Measurements from ENCODE around the gene COA8.

COA8 gene

GRCh38 chr14:103625356-103626095 is 62.8 kb downstream of the COA8 start:
- no peak for DNase-seq (ENCODE audit: low read depth)

DNA sequence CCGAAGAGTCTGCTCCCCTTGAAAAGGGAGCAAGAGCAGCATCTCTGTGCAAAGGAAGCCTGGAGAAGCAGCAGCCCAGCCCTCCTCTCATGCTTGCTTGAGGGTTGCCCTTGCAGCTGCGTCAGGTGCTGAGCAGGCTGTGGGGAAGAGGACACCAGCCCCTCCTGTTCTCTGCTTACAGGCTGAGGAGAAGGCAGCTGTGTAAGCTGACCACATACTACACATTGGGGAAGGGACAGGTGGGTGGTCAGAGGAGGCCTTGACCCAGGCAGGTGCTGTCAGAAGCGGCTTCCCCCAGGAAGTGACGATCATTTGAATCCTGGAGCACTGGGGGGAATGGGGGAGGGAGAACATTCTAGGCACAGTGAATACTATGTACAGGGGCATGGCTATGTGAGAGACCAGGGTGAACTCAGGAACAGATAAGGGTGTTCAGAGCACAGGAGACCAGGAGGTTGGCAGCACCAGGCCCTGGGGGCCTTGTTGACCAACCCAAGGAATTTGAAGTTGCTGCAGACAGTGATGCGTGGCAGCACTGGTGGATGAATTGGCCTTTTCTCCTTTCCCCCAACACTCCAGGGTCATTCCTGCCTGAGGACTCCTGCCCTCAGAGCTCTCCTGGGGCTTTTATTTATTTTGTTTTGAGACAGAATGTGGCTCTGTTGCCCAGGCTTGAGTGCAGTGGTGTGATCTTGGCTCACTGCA is 63.5 kb downstream of the COA8 start:
- no peak for DNase-seq (ENCODE audit: low read depth)

DNA sequence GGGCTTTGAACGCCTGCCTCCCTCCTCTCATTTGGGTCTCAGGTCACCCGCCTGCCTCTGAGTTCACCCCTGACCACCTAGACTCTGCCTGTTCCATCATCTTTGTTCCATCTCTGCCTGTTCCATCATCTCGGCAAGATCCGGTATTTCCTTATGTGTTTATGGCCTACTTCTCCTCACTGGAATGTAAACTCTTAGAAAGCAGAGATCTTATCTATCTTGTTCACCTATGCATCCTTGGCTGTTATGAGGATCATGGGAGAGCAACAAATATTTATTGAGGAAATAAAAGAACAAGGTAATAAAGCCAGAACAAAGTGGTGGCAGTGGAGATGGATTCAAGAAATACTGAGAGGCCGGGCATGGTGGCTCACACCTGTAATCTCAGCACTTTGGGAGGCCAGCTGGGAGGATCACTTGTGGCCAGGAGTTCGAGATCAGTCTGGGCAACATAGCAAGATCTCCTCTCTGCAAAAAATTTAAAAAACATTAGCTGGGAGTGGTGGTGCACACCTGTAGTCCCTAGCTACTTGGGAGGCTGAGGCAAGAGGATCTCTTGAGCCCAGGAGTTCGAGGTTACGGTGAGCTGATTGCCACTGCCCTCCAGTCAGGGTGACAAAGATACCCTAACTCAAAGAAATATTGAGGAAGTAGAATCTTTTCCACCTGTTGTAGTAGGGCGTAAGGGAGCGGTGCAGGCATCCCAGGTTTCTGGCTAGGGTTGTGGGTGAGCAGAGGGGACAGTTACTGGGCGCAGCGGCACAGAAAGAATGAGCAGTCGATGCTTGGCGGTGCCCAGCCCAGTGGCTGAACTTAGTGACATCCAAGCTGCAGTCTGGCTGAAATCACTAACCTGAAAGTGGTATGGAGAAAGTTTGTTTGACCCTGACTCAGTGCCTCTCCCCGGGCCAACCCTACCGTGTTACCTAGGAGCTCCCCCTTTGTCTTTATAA is 64.6 kb downstream of the COA8 start:
- DNase-seq (ENCODE audit: low read depth), result no peak

- DNase-seq (ENCODE audit: low read depth), result no peak
These were observed 65.5 kb downstream of the COA8 start for GRCh38 chr14:103628221-103628683.

- DNase-seq (ENCODE audit: low read depth), result no peak
These were observed 66.1 kb downstream of the COA8 start, which contains the start of gene KLC1 for GRCh38 chr14:103628684-103629502. Gene KLC1 (plus strand): TSS chr14:103629211. CDS start chr14:103654565, 25,354 bp downstream.

GRCh38 chr14:103629503-103630121 is 66.9 kb downstream of the COA8 start:
- no peak for DNase-seq (ENCODE audit: low read depth)

GRCh38 chr14:103630364-103631108 is 67.8 kb downstream of the COA8 start:
- no peak for DNase-seq (ENCODE audit: low read depth)

DNA sequence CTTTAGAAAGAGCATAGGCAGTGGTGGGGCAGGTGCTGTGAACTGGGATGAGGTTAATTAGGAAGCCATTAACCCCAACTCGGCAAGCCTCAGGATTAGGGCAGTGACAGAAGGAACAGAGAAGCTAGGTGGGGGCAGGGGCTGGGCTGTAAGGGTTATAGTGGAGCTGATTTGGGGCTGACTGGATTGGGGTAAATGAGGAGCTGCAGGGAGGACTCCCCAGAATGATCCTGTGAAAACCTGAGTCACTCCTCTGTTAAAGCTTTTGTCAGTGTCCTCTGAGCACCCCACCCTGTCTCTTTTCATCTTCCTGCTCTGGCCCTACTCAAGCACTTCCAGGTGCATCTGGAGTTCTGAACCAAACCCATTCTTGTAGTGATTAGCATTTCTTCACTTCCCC is 70.6 kb downstream of the COA8 start:
- no peak for DNase-seq (ENCODE audit: low read depth)

- DNase-seq (ENCODE audit: low read depth), result no peak
These were observed 71.4 kb downstream of the COA8 start for GRCh38 chr14:103634156-103634555.

DNA sequence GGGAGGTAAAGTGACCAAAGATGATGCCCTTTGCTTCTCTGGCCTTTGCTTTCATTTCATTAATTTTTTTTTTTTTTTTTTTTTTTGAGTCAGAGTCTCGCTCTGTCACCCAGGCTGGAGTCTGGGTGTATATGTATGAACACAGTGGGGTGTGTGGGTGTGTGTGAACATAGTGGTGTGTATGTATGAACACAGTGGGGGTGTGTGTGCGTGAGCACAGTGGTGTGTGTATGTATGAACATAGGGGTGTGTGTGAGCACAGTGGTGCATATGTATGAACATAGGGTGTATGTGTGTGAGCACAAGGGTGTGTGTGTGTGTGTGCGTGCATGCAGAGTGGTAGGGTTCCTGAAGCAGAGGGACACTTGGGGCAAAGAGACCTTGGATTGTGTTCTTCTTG is 75.8 kb downstream of the COA8 start:
- DNase-seq (ENCODE audit: low read depth), result no peak

Data from HS-27A (cell line).